Measurements from ENCODE around the gene RASGRF1. TPM values are rescaled to one million over a fixed set of nuclear protein-coding genes. Genes with fewer than 3 reads are reported as not detected.

The RASGRF1 gene
- total and polyA plus RNA-seq, 9 donors, result 0.23 to 9.5 (median 1.0) TPM; not detected in 1

- TF ChIP-seq EP300 (IDR thresholded peaks at IDR 0.05) (no peak), CTCF (IDR thresholded peaks at IDR 0.05) (no peak), POLR2A (IDR thresholded peaks at IDR 0.05) (no peak)
- Histone ChIP-seq H3K36me3 (no peaks in the 10 kb centered on the region), H3K4me1 (ENCODE audit: insufficient read depth) (no peaks in the 10 kb centered on the region), H3K27ac (no peak overlapping the region), H3K27me3 (no peaks in the 10 kb centered on the region), H3K4me3 (no peak overlapping the region), H3K9me3 (no peaks in the 10 kb centered on the region)
- WGBS, 3 donors, result 84 to 93% (median 88%) methylated on average over 5 of the region's 5 CpGs
- no peak for DNase-seq
- intact Hi-C loops (cut with DNase I), result no loop called here
These were observed 12.6 kb downstream of the RASGRF1 start for GRCh38 chr15:79078003-79078402.

GRCh38 chr15:79076661-79077060, 13.9 kb downstream of the RASGRF1 start:
- DNase-seq, result peak in 1 of 5 donors; percentile 1
- intact Hi-C loops (cut with DNase I), result no loop called here
- no peak for TF ChIP-seq CTCF (IDR thresholded peaks at IDR 0.05)
- TF ChIP-seq EP300 (IDR thresholded peaks at IDR 0.05), result no peak
- TF ChIP-seq POLR2A (IDR thresholded peaks at IDR 0.05), result no peak

DNA sequence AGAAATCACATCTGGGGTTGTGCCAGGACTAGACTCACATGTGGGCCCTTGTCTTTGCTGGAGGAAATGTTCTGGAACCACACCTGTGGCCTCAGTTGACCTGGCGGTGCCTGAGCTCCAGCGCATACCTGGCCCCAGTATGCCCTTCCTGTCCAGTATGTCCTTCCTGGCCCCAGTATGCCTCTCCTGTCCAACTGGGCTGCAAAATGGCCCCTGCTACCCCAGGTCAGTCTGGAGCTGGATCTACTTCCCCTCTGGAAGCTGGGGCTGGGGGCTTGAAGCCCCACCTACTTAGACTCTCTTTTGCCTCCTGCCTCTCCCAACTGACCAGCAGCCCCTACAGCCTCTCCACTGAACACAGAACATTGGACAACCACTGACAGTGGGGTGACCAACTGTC, 15.3 kb downstream of the RASGRF1 start:
- Histone ChIP-seq H3K4me3 (no peak overlapping the region), H3K9me3 (no peaks in the 10 kb centered on the region), H3K27me3 (no peaks in the 10 kb centered on the region), H3K27ac (no peak overlapping the region), H3K4me1 (ENCODE audit: insufficient read depth) (no peaks in the 10 kb centered on the region), H3K36me3 (no peaks in the 10 kb centered on the region)
- no peak for DNase-seq
- TF ChIP-seq CTCF (IDR thresholded peaks at IDR 0.05) (no peak), EP300 (IDR thresholded peaks at IDR 0.05) (no peak), POLR2A (IDR thresholded peaks at IDR 0.05) (no peak)
- 54 to 100% (median 65%) methylated on average over 2 of the region's 2 CpGs for WGBS, 3 donors
- intact Hi-C loops (cut with DNase I), result no loop called here

More at GRCh38 chr15:79076661-79077060, 13.9 kb downstream of the RASGRF1 start:
- Histone ChIP-seq H3K9me3 (no peaks in the 10 kb centered on the region), H3K27me3 (no peaks in the 10 kb centered on the region), H3K36me3 (no peaks in the 10 kb centered on the region), H3K27ac (no peak overlapping the region), H3K4me1 (ENCODE audit: insufficient read depth) (no peaks in the 10 kb centered on the region), H3K4me3 (no peak overlapping the region)
- WGBS, 3 donors, result 68 to 85% (median 78%) methylated on average over 6 of the region's 6 CpGs

GRCh38 chr15:79073336-79073735, 17.2 kb downstream of the RASGRF1 start:
- Histone ChIP-seq H3K9me3 (no peaks in the 10 kb centered on the region), H3K4me1 (ENCODE audit: insufficient read depth) (no peaks in the 10 kb centered on the region), H3K4me3 (no peak overlapping the region), H3K27ac (no peak overlapping the region), H3K36me3 (no peaks in the 10 kb centered on the region), H3K27me3 (no peaks in the 10 kb centered on the region)
- TF ChIP-seq EP300 (IDR thresholded peaks at IDR 0.05) (no peak), POLR2A (IDR thresholded peaks at IDR 0.05) (no peak), CTCF (IDR thresholded peaks at IDR 0.05) (no peak)
- 85 to 91% (median 85%) methylated on average over 9 of the region's 9 CpGs for WGBS, 3 donors
- intact Hi-C loops (cut with DNase I), result no loop called here
- no peak for DNase-seq

Data from ovary (tissue), 9 donors.